ENCODE measurements around the gene CENPM. TPM values are rescaled to one million over a fixed set of nuclear protein-coding genes. Genes with fewer than 3 reads are reported as not detected.

CENPM gene
- polyA plus RNA-seq, 6 donors from 2014 or later = 41.2 to 70.9 (median 53.0) TPM

Other genes starting within 250 kb of the CENPM start
- gene MEI1, start 247.6 kb downstream of the CENPM start, polyA plus RNA-seq (ENCODE audit: low read depth in 6 of 6) = 100 to 1,000 TPM in 1 of 6 donors, 10 to 100 TPM in 5; 75.0 to 160 (median 83.4) TPM
- 1 to 10 TPM; 2.1 to 7.6 (median 3.6) TPM for gene CCDC134, start 146.5 kb downstream of the CENPM start, polyA plus RNA-seq (ENCODE audit: low read depth in 6 of 6)
- 10 to 100 TPM; 30.1 to 52.8 (median 40.7) TPM for gene SREBF2, start 114.0 kb downstream of the CENPM start, polyA plus RNA-seq (ENCODE audit: low read depth in 6 of 6)
- 1 to 10 TPM in 1 of 6 donors, under 1 TPM in 5; 0.28 to 1.7 (median 0.67) TPM for gene SHISA8, start 32.1 kb downstream of the CENPM start, polyA plus RNA-seq (ENCODE audit: low read depth in 6 of 6)
- 100 to 1,000 TPM in 1 of 6 donors, 10 to 100 TPM in 5; 65.3 to 104 (median 84.2) TPM for gene TNFRSF13C, start 20.3 kb downstream of the CENPM start, polyA plus RNA-seq (ENCODE audit: low read depth in 6 of 6)
- not detected for gene SEPTIN3, start 22.3 kb upstream of the CENPM start, polyA plus RNA-seq (ENCODE audit: low read depth in 6 of 6)
- gene WBP2NL, start 51.6 kb upstream of the CENPM start, polyA plus RNA-seq (ENCODE audit: low read depth in 6 of 6) = 1 to 10 TPM in 4 of 6 donors, under 1 TPM in 2; 0.63 to 3.0 (median 1.2) TPM
- 10 to 100 TPM; 10.5 to 13.9 (median 11.3) TPM for gene NAGA, start 123.7 kb upstream of the CENPM start, polyA plus RNA-seq (ENCODE audit: low read depth in 6 of 6)
- 1 to 10 TPM in 2 of 6 donors, under 1 TPM in 4; 0.43 to 2.1 (median 0.67) TPM for gene PHETA2, start 127.1 kb upstream of the CENPM start, polyA plus RNA-seq (ENCODE audit: low read depth in 6 of 6)
- 100 to 1,000 TPM; 182 to 363 (median 235) TPM for gene SMDT1, start 132.5 kb upstream of the CENPM start, polyA plus RNA-seq (ENCODE audit: low read depth in 6 of 6)
- gene NDUFA6, start 143.6 kb upstream of the CENPM start, polyA plus RNA-seq (ENCODE audit: low read depth in 6 of 6) = 100 to 1,000 TPM in 3 of 6 donors, 10 to 100 TPM in 3; 96.8 to 110 (median 104) TPM
- gene CYP2D6, start 183.7 kb upstream of the CENPM start, polyA plus RNA-seq (ENCODE audit: low read depth in 6 of 6) = under 1 TPM in 2 of 6 donors, not detected in 4; 0.14 to 0.61 TPM

All from naive B cell (primary cell).